RPMI8226 (cell line): ENCODE data around the gene RASSF6.
"Not testable (repeated sequence)": the region's sequence is repeated elsewhere in the genome, so short reads cannot be mapped to it uniquely, and the experiment has no call there.

ENCODE experiments used
- DNase-seq: peaks from one replicate; pipeline ENCODE4 v3.0.0-alpha.2; 2015

Gene RASSF6

GRCh38 chr4:73575660-73576059, 44.6 kb downstream of the RASSF6 start:
- no peak for DNase-seq

GRCh38 chr4:73573794-73574528, 46.3 kb downstream of the RASSF6 start:
- DNase-seq, result peak; percentile 61

GRCh38 chr4:73550865-73551264, 69.4 kb downstream of the RASSF6 start:
- DNase-seq, result not testable (repeated sequence)

- no peak for DNase-seq
Observed at GRCh38 chr4:73544620-73545019, 75.6 kb downstream of the RASSF6 start.

- no peak for DNase-seq
Observed at GRCh38 chr4:73541251-73541650, 79.0 kb downstream of the RASSF6 start.

- DNase-seq, result no peak
Observed at GRCh38 chr4:73540826-73541225, 79.4 kb downstream of the RASSF6 start.

- DNase-seq, result no peak
Observed at GRCh38 chr4:73539386-73539785, 80.8 kb downstream of the RASSF6 start.

- no peak for DNase-seq
Observed at GRCh38 chr4:73538162-73538561, 82.1 kb downstream of the RASSF6 start.

GRCh38 chr4:73533515-73534422, 86.5 kb downstream of the RASSF6 start:
- no peak for DNase-seq

GRCh38 chr4:73528171-73528570, 92.1 kb downstream of the RASSF6 start:
- DNase-seq, result no peak

- no peak for DNase-seq
Observed at GRCh38 chr4:73527196-73527595, 93.0 kb downstream of the RASSF6 start.

- DNase-seq, result no peak
Observed at GRCh38 chr4:73525611-73526010, 94.6 kb downstream of the RASSF6 start.

GRCh38 chr4:73523126-73523525, 97.1 kb downstream of the RASSF6 start:
- DNase-seq, result no peak
